ENCODE data around the gene GRK7. TPM values are rescaled to one million over a fixed set of nuclear protein-coding genes. Genes with fewer than 3 reads are reported as not detected.

GRK7 gene
- total RNA-seq, 1 experiment from 2014 or later, result not detected

DNA sequence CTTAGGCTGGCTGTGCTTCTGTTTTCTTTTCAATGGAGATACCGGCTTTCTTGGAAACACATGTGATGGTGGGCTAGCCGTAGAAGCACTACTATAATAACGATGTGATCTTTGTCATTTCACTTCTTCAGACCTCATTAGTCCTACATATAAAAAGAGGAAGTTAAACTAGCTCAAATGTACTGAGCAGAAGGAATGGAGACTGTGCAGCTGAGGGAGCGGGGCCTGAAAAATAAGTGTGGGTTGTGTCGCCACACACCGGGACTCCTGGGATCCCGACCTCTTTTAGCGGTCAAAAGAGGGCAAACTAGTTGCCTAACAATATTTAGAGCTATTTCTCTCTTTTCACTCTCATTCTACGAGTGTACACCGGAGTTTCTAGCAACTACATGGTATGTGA lies 26.1 kb upstream of the GRK7 start:
- Mint-ChIP-seq H3K36me3 (ENCODE audit: insufficient read depth in 1 of 3, low read depth in 3 of 3) (peaks cover 2 to 5% (median 5%) of the 10 kb centered on the region in 3 experiments; a peak in 5 of 7 replicates), H3K9me3 (no peaks in the 10 kb centered on the region), H3K27me3 (ENCODE audit: low read depth) (no peaks in the 10 kb centered on the region), H3K4me1 (peaks cover 15 to 22% of the 10 kb centered on the region in 2 experiments), H3K27ac (no peak overlapping the region), H3K4me3 (0 out of 5 replicates have a peak overlapping the region, but pooled peaks of 1 of the 2 experiments have one; percentile 2)
- Histone ChIP-seq H4K8ac (replicated peaks; ENCODE audit: insufficient read length, low read depth, low read length) (no peak overlapping the region), H3K4me2 (ENCODE audit: insufficient read depth, insufficient read length, low read length) (no peak overlapping the region), H4K91ac (ENCODE audit: insufficient read length, low read depth, low read length) (no peak overlapping the region), H3K56ac (ENCODE audit: insufficient read length, low read depth, low read length) (no peak overlapping the region), H3K79me2 (ENCODE audit: insufficient read depth, low read length) (peaks cover 22% of the 10 kb centered on the region), H3K23ac (ENCODE audit: insufficient read length, low read depth, low read length) (no peak overlapping the region), H3K14ac (ENCODE audit: insufficient read depth, low read length) (no peak overlapping the region), H3K4ac (ENCODE audit: low read depth, low read length) (no peak overlapping the region), H2AFZ (ENCODE audit: low read length) (no peak overlapping the region), H2BK20ac (ENCODE audit: low read depth, low read length, poor library complexity, severe bottlenecking) (no peak overlapping the region), H3K27me3 (ENCODE audit: insufficient read depth, low read length) (no peaks in the 10 kb centered on the region), H4K5ac (ENCODE audit: insufficient read length, low read depth, low read length) (no peak overlapping the region), H3T11ph (ENCODE audit: low read length) (no peak overlapping the region), H3K79me1 (ENCODE audit: insufficient read depth, low read depth, low read length, poor library complexity, severe bottlenecking) (no peaks in the 10 kb centered on the region), H2BK12ac (ENCODE audit: insufficient read length, low read depth, low read length) (no peak overlapping the region), H3K27ac (ENCODE audit: insufficient read length, low read depth, low read length) (no peak overlapping the region), H3K18ac (ENCODE audit: insufficient read length, low read depth, low read length) (no peak overlapping the region), H2BK15ac (ENCODE audit: low read depth, low read length) (no peak overlapping the region), H4K20me1 (ENCODE audit: control insufficient read depth, insufficient read depth, insufficient read length) (no peaks in the 10 kb centered on the region), H3K23me2 (ENCODE audit: insufficient read length, low read depth, low read length, poor library complexity, severe bottlenecking) (peaks cover 6% of the 10 kb centered on the region), H2AK5ac (ENCODE audit: insufficient read length, low read length) (no peak overlapping the region), H3K9me3 (ENCODE audit: control insufficient read depth, low read depth, low read length) (no peaks in the 10 kb centered on the region), H3K9ac (ENCODE audit: extremely low read depth, insufficient read length, low read length) (no peak overlapping the region), H3K4me1 (ENCODE audit: insufficient read depth, low read length) (no peaks in the 10 kb centered on the region; the same call in 1 of the 2 replicates), H2BK120ac (ENCODE audit: low read depth, low read length, poor library complexity, severe bottlenecking) (no peak overlapping the region), H2BK5ac (ENCODE audit: insufficient read length, low read length) (no peak overlapping the region)
- WGBS (ENCODE audit: extremely low coverage, insufficient read length, low lambda C conversion rate), result no CpG with 5 or more reads among the region's 10 CpGs
- TF ChIP-seq, protein P1, sequence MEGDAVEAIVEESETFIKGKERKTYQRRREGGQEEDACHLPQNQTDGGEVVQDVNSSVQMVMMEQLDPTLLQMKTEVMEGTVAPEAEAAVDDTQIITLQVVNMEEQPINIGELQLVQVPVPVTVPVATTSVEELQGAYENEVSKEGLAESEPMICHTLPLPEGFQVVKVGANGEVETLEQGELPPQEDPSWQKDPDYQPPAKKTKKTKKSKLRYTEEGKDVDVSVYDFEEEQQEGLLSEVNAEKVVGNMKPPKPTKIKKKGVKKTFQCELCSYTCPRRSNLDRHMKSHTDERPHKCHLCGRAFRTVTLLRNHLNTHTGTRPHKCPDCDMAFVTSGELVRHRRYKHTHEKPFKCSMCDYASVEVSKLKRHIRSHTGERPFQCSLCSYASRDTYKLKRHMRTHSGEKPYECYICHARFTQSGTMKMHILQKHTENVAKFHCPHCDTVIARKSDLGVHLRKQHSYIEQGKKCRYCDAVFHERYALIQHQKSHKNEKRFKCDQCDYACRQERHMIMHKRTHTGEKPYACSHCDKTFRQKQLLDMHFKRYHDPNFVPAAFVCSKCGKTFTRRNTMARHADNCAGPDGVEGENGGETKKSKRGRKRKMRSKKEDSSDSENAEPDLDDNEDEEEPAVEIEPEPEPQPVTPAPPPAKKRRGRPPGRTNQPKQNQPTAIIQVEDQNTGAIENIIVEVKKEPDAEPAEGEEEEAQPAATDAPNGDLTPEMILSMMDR (conservative IDR thresholded peaks at IDR 0.05), result no peak; the same call in 2 of the 3 replicates
- DNase-seq, result no peak
